Measurements from ENCODE around the gene LRMDA.
A peak's percentile ranks its signal among the peaks of the same experiment; 100 is the strongest.

LRMDA gene

DNA sequence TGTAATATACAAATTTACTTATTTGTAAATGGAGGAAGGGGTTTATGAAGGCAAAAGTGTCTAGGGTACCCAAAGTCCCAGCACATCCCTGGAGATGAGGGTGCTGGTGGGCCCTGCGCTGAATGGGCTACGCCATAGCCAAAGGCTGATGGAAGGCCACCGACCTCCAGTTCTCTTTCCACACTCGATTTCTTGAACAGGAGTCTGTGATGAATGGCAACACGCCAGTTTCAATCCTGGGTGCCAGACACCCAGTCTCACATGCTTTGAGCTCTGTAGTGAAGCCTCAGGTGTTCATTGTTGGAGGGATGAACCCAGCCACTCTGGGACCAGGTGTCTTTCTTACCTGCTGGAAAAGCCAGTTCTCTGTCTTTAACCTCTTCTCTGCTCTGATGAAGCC lies 752 bp downstream of the LRMDA start:
- Mint-ChIP-seq H3K9me3 (no peaks in the 10 kb centered on the region), H3K27me3 (ENCODE audit: low read depth) (peaks cover 62% of the 10 kb centered on the region), H3K4me1 (peaks cover 60% of the 10 kb centered on the region), H3K4me3 (peak overlapping the region; percentile 86 to 94 (median 92)), H3K27ac (peak overlapping the region; percentile 35 to 85 (median 83)), H3K36me3 (ENCODE audit: low read depth) (no peaks in the 10 kb centered on the region)
- TF ChIP-seq, protein P1, sequence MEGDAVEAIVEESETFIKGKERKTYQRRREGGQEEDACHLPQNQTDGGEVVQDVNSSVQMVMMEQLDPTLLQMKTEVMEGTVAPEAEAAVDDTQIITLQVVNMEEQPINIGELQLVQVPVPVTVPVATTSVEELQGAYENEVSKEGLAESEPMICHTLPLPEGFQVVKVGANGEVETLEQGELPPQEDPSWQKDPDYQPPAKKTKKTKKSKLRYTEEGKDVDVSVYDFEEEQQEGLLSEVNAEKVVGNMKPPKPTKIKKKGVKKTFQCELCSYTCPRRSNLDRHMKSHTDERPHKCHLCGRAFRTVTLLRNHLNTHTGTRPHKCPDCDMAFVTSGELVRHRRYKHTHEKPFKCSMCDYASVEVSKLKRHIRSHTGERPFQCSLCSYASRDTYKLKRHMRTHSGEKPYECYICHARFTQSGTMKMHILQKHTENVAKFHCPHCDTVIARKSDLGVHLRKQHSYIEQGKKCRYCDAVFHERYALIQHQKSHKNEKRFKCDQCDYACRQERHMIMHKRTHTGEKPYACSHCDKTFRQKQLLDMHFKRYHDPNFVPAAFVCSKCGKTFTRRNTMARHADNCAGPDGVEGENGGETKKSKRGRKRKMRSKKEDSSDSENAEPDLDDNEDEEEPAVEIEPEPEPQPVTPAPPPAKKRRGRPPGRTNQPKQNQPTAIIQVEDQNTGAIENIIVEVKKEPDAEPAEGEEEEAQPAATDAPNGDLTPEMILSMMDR (IDR thresholded peaks at IDR 0.05; ENCODE audit: unreplicated experiment in 3 of 3): no peak

DNA sequence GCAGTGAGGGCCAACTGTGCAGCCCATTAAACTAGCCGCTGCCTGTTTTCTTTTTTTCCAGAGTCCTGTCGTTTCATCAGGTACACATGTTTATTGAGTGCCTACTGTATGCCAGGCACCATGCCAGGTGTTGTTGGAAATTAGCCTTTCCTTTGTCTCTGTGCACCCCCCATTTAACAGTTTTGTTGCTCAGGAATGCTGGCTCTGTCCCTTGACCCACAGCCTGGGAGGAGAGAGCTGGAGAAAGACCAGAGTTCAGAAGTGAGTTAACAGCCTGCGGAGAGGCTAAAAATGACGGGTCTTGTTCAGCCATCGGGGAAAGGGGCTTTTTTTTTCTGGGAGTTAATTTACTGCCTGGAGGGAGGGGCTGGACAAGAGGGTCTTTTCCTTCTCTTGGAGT lies 1.3 kb downstream of the LRMDA start:
- Mint-ChIP-seq H3K9me3 (no peaks in the 10 kb centered on the region), H3K4me3 (peak overlapping the region; percentile 85 to 94 (median 86)), H3K36me3 (ENCODE audit: low read depth) (no peaks in the 10 kb centered on the region), H3K4me1 (peaks cover 58% of the 10 kb centered on the region), H3K27me3 (ENCODE audit: low read depth) (peaks cover 64% of the 10 kb centered on the region), H3K27ac (peak overlapping the region; percentile 35 to 83 (median 78))
- TF ChIP-seq, protein P1 (IDR thresholded peaks at IDR 0.05; ENCODE audit: unreplicated experiment in 3 of 3): no peak

DNA sequence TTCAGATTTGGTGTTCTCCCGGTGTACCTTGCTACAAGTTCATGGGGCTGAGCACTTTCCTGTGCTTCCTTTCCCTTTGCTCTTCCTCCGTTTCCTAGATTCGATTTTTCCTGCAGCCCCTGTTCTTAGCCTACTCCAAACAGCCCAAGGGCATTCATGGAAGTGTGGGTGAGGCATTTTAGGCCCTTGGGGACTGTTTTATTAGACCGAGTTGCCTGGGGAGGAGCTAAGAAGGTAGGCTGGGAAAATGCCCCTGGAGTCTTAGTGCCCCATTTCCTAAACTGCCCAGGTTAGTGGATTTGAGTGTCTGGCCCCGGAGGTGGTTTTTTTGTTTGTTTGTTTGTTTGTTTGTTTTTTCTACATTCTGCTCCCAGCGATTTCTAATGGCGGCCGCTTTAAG lies 1.8 kb downstream of the LRMDA start:
- Mint-ChIP-seq H3K27ac (no peak overlapping the region), H3K4me1 (peaks cover 53% of the 10 kb centered on the region), H3K36me3 (ENCODE audit: low read depth) (no peaks in the 10 kb centered on the region), H3K9me3 (no peaks in the 10 kb centered on the region), H3K27me3 (ENCODE audit: low read depth) (peaks cover 68% of the 10 kb centered on the region), H3K4me3 (peak overlapping the region; percentile 24 to 70 (median 38))
- TF ChIP-seq, protein P1 (IDR thresholded peaks at IDR 0.05; ENCODE audit: unreplicated experiment in 3 of 3): no peak

DNA sequence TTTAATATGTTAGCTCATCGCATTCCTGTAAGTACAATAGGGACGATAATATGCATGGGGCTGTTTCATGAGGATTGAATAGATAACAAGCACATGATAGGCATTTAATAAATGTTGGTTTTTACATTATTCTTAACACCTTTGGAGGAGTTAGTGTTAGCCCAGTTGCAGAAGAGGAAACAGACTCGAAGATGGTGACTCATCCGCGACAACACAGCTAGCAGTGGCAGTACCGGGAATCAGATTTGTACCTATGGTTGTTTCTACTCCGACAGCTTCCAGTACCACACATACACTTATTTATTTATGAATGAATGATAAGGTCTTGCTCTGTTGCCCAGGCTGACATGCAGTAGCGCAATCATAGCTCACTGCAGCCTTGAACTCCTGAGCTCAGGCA lies 2.9 kb downstream of the LRMDA start:
- Mint-ChIP-seq H3K36me3 (ENCODE audit: low read depth) (no peaks in the 10 kb centered on the region), H3K9me3 (no peaks in the 10 kb centered on the region), H3K27ac (no peak overlapping the region), H3K4me1 (peaks cover 51% of the 10 kb centered on the region), H3K27me3 (ENCODE audit: low read depth) (peaks cover 73% of the 10 kb centered on the region), H3K4me3 (no peak overlapping the region)
- TF ChIP-seq, protein P1 (IDR thresholded peaks at IDR 0.05; ENCODE audit: unreplicated experiment in 3 of 3): no peak

DNA sequence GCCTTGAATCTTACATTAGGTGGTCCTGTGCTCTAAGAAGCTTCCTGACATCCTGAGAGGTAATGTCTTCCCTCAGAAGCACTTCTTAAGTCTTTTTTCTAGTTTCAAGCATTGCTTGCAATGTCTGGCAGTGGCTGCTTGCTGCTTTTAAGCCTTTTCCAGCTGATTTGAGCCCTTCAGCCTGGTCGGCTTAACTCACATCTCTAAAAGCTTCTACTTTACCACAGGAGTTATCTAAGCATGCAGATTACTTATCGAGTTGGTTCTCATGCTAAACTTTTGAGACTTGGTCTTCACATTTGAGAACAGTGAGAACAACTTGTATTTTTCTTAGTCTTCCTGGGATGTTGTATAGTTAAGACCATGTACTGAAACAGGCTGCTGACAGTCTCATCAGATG lies 3.9 kb downstream of the LRMDA start:
- TF ChIP-seq, protein P1 (IDR thresholded peaks at IDR 0.05; ENCODE audit: unreplicated experiment in 3 of 3): no peak
- Mint-ChIP-seq H3K4me3 (no peak overlapping the region), H3K27ac (no peak overlapping the region), H3K27me3 (ENCODE audit: low read depth) (peaks cover 72% of the 10 kb centered on the region), H3K4me1 (peaks cover 42% of the 10 kb centered on the region), H3K9me3 (peaks cover 2% of the 10 kb centered on the region), H3K36me3 (ENCODE audit: low read depth) (peaks cover 3% of the 10 kb centered on the region)

DNA sequence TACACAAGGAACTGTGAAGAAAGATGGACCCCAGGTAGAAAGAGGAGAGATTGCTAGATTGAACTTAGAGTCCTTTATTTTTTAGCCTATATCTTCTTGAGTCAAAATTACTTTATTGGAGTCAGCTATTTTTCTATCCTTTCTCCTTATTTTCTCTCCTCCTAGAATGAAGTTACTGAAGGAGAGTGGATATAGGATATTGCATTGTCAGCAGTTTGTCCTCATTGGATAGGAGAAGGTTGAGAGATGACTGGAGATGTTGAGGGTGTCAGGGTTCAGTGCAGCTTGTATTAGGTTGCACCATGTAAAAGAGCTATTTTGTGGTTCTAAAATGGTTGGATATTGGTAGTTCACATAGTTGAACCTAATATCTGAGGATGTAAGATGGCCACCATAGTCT lies 5.5 kb downstream of the LRMDA start:
- Mint-ChIP-seq H3K27ac (no peak overlapping the region), H3K4me1 (peaks cover 35% of the 10 kb centered on the region), H3K9me3 (peaks cover 9% of the 10 kb centered on the region), H3K4me3 (no peak overlapping the region), H3K27me3 (ENCODE audit: low read depth) (peaks cover 67% of the 10 kb centered on the region), H3K36me3 (ENCODE audit: low read depth) (peaks cover 4% of the 10 kb centered on the region)
- TF ChIP-seq, protein P1 (IDR thresholded peaks at IDR 0.05; ENCODE audit: unreplicated experiment in 3 of 3): no peak
